HG02610 (cell line): Measurements from ENCODE around the gene KHDC3L.
"Not testable (repeated sequence)": the region's sequence is repeated elsewhere in the genome, so short reads cannot be mapped to it uniquely, and the experiment has no call there.

Source experiments
- ATAC-seq: cut with Tn5 transposase; IDR thresholded peaks from one replicate; pipeline ENCODE4 v1.9.1; 2021; ENCODE audit warnings: mild to moderate bottlenecking, moderate library complexity; ENCODE audit not compliant: unreplicated experiment

Gene KHDC3L

GRCh38 chr6:73369157-73369556 is 6.7 kb downstream of the KHDC3L start:
- ATAC-seq: no peak

DNA sequence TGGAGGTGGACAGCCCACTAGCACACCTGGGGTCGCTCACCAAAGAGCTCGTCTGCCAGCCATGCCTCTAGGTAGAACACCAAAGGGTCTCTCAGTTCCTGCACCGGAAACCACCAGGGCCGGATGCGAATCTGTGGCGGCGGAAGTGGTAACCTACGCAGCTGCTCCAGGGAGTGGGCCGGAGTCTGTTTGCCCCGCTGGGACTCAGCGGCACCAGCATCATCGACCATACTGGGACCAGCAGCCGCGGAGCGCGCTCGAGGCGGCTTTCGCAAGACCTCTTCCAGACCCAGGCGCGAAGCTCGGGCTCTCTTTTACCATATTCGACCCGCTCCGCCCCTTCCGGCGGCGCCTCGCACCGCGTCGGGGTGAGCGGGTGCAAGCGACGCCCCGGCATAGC is 7.1 kb downstream of the KHDC3L start, which contains the start of gene OOEP:
Gene OOEP (minus strand): TSS at position 335 of the 400 bp plus-strand sequence. CDS start 105 bp downstream, at position 230.
- ATAC-seq: no peak

DNA sequence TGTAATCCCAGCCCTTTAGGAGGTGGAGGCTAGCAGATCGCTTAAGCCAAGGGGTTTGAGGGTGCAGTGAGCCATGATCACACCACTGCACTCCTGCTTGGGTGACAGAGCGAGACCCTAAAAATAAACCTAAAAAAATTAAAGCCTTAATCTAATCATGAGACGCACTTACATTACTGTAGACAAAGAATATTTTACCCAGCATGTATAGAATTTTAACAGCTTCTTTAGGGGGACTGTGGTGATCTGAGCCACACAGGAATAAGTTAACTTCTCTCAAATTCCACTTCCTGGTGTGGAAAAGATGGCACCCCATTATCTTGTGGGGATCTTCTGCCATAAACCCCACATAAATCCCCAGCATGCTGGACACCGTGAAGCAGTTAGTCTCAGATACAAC is 9.5 kb downstream of the KHDC3L start:
- no peak for ATAC-seq

GRCh38 chr6:73372516-73372915 is 10.1 kb downstream of the KHDC3L start:
- ATAC-seq: no peak

- no peak for ATAC-seq
These were observed 12.8 kb downstream of the KHDC3L start for GRCh38 chr6:73375216-73375615.

DNA sequence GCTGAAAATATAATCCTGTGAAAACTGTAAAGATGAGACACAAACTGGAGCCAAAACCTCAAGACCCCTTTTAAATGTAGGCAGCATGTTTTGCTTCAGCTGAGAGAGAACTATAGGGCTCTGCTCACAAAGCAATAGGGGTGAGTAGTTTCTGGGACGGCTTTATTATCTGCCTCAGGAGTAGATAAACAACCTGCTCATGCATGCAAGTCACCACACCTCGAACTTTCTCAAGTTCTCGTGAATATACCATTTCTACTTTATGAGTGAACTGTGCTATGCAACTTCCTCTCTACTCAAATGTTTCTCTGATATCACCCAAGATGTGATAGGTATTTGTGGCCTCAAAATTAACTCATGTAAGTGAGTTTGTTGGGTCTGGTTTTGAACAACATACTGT is 14.8 kb downstream of the KHDC3L start:
- ATAC-seq: no peak

- ATAC-seq: not testable (repeated sequence)
These were observed 19.1 kb downstream of the KHDC3L start for GRCh38 chr6:73381531-73381930.

GRCh38 chr6:73382462-73383113 is 20.1 kb downstream of the KHDC3L start:
- ATAC-seq: no peak

DNA sequence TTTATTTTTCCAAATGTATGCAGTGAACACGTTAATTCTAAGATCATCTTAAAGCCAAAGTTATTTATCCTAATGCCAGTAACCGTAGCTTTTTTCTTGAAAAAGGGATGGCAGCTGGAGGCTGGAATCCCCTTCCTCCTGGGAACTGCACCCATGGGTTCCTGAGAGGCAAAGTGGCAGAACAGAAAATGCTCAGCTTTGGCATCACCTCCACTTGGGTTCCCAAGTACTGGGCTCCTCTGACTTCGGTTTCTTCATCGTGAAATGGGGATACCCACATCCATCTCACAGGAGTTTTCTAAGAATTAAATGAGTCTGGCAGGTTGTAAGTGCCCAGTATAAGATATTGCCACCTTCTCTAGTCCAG is 26.0 kb downstream of the KHDC3L start:
- ATAC-seq: peak; percentile 23

DNA sequence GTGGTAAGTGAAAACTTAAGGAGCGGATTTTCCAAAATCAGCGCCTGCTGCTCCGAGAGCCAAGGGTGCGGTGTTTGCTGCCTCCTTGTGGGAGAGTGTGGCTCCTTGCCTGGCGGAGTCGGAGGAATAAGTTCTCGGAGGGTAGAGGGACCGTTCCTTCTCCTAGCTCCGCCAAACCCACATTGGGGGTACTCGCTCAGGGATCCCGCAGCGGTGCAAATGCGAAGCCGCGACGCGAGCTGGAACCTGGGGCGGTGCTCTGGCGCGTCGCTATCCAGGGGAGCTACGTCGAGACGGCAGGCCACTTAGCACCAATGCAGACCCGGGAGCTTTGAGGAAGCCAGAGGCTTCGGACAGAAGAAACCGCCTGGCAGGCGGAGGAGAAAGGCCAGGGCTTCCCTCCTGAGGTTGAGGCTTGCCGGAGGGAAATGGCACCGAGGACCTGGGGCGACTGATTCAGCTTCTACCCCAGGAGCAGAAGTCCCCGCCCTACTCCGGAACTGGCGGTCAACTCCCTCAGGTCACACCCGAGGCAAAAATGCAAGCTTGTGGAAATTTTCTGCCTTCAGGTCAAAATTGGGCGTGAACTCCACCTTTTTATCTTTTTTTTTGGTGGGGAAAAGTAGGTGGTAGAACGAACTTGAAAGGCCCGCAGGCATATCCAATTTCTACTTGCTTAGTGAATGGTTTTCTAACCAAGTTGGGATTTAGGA is 26.5 kb downstream of the KHDC3L start:
- peak; percentile 82 for ATAC-seq

GRCh38 chr6:73389854-73390253 is 27.4 kb downstream of the KHDC3L start:
- no peak for ATAC-seq

GRCh38 chr6:73391675-73392074 is 29.2 kb downstream of the KHDC3L start:
- no peak for ATAC-seq

- ATAC-seq: not testable (repeated sequence)
These were observed 29.7 kb downstream of the KHDC3L start for GRCh38 chr6:73392188-73392587.

GRCh38 chr6:73393278-73393677 is 30.8 kb downstream of the KHDC3L start:
- no peak for ATAC-seq

DNA sequence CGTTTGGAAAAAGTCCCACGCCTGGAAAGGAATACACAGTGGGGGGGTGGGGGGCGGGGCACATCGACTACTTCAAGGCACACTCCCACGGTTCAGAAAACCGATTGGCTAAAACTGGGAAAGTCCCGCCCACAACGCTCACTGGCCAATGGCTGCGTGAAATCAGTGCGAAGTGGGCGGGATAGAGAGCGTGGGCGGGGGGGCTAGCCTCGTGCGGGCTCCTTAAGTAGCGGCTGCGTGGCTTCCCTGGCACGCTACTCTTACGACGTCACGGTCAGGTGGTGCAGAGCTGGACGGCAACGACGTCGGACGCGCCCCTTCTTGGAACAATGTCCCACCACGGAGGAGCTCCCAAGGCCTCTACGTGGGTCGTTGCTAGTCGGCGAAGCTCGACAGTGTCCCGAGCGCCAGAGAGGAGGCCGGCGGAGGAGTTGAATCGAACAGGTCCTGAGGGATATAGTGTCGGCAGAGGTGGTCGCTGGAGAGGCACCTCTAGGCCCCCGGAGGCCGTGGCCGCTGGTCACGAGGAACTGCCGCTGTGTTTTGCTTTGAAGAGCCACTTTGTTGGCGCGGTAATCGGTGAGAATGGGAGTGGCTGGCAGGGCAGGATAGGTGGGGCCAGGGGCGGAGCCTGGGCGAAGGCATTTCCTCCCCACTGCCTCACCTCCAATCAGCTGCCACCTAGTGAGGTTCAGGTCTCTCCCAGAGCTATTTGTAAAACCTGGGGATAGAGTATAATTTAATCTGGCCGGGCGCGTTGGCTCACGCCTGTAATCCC is 32.3 kb downstream of the KHDC3L start, which contains the start of gene DDX43:
Gene DDX43 (plus strand): TSS at position 252 of the 778 bp plus-strand sequence. CDS start 78 bp downstream, at position 330.
- ATAC-seq: no peak

DNA sequence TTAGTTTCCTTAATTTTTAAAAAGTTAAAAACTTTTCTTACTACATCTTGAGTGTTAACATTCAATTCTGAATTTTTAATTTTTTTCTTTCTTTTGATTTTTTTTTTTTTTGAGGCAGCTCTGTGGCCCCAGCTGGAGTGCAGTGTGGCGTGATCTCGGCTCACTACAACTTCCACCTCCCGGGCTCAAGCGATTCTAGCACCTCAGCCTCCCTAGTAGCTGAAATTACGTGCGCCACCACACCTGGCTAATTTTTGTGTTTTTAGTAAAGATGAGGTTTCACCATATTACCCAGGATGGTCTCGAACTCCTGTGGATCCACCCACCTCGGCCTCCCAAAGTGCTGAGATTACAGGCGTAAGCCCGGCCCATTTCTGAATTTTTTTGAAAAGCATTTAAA is 33.4 kb downstream of the KHDC3L start:
- no peak for ATAC-seq

DNA sequence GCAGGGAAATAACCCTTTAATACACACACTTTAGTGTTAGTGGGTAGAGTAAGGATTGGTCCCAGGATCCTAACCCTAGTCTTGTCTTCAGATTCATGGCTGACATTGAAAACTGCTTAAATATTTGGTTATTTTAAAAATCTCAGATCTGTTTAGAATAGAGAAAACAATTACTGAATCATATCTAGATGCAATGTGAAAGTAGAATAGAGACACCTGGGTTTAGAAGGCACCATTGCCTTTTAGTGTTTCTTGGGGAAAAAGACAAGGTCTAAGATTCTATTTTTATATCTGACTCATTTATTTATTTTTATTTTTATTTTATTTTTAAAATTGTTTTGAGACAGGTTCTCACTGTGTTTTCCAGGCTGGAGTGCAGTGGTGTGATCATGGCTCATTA is 38.2 kb downstream of the KHDC3L start:
- no peak for ATAC-seq

DNA sequence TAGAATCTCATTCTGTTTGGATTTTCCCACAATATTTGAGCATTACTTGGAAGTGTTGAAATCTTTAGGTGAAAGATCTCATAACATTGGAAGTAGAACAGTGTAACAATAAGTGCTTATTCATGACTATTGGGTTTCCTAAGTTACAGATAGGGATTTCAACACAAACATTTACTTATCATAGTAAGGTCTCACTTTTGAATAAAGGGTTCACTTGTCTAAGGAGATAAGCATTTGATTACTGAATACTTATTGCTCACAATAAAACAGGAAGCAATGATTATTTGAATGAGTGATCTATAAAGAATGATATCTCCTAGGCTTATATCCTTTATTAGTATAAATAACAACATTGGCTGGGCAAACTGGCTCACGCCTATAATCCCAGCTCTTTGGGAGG is 46.9 kb downstream of the KHDC3L start:
- no peak for ATAC-seq

GRCh38 chr6:73413102-73413501 is 50.6 kb downstream of the KHDC3L start:
- ATAC-seq: no peak
